NOMO-1 treated with DMSO at 0.1 percent for 48 hours (cell line): ENCODE data around the gene RGS9.
A peak's percentile ranks its signal among the peaks of the same experiment; 100 is the strongest.
"Not testable (repeated sequence)": the region's sequence is repeated elsewhere in the genome, so short reads cannot be mapped to it uniquely, and the experiment has no call there.

Source experiments
- DNase-seq: peaks from one replicate; lab custom pipeline; 2025; ENCODE audit not compliant: unreplicated experiment; lab: John Stamatoyannopoulos, UW

RGS9 gene

DNA sequence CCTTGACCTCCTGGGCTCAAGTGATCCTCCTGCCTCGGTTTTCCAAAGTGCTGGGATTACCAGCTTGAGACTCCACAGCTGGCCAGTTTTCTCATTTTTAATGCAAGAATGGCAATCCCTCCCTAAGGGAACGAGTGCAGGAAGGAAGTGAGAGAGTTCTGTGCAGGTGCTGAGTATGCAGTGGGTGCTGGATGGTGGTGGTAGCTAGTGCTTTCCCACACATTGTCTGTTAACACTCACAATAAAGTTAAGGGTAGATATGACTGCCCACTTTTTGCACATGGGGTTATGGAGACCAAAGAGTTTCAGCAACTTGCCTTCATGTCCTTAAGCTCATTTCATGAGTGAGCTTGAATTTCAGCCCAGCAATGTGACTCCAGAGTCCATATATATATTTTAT lies 18.5 kb downstream of the RGS9 start:
- DNase-seq, result no peak

DNA sequence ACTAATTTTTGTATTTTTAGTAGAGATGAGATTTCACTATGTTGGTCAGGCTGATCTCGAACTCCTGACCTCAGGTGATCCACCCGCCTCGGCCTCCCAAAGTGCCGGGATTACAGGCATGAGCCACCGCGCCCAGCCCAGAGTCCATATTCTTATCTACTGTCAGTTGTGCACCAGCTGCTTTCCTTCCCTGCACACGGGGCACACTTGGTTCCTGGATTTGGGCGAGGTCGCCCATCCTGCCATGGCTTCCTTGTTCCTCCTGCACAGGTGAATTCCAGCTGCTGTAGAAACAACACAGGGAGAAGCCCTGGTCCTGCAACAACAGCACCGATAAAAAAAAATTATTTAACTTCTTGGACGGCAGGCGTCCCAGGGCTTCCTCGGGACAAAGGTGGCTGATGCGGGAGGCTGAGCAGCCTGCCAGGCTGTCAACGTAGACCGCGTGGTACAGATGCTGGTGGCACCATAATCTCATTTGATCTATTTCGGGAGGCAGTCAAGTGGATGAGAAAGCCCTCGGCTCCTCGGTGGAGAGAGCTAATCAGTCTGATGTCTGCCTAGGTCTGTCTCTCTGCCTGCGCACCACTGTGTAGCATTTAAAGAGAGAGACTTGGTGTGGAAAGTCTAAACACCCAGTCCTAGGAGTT lies 19.1 kb downstream of the RGS9 start:
- DNase-seq, result no peak

DNA sequence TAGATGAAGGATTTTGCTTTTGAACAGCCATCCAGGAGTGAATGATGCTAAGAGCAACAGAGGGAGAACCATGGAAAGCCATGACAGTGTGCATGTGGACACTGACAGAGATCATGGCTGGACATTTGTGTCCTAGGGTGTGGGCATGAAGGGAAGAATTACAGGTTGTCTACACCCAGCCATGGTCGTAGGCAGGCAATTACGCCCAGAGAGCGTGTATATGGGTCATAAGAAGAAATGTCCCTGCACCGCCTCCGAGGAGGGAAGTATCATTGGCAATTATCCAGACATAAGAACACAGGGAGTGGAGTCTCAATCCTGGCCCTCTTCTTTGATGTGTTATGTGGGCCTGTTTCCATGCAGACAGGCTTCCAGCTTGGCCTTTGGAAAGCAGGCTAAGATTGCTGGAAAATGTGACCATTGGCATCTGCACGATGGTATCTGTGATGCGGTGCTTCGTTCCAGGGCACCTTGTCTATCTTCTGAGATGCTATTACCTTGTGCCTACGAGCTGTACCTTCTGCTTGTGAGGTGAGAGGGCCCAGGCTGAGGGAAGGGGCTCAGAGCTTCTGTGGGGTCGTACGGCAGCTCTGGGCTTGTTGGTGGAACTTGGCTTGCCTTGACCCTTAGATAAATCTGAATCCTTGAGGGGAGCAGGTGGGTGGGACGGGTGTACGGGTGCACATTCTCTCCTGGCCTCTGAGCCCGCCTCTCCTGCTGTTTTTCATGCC lies 19.8 kb downstream of the RGS9 start:
- DNase-seq, result no peak

DNA sequence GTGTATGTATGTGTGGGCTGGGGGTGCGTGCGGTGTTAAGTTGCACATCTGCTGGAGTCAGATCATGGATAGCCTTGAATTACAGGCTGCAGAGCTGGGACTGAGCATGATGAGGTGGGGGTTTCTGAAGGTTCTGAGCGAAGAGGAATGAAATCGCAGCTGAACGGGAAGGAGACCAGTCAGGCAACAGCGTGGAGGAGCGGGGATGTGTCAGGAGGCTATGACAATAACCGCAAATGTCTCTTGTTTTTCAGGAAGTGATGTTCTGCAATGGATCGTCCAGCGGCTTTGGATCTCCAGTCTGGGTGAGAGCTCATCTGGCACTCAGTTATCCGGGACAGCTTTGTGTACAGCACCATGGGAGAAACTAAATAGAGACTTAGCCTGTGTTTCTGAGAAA lies 20.9 kb downstream of the RGS9 start:
- no peak for DNase-seq

DNA sequence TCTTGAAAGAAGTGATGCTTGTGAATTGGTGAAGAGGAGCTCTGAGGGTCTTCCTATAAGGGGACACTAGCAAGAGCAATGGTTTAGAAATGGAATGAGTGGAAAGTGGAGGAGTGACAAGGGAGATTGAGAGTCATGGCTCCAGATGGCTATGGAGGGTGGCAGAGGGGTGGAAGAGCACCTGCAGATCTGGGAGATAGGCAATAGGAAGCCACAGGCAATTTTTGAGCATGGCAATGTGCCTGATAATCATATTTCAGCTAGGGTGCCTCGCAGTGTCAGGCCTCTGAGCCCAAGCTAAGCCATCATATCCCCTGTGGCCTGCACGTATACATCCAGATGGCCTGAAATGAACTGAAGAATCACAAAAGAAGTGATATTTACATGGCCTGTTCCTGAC lies 21.5 kb downstream of the RGS9 start:
- no peak for DNase-seq

DNA sequence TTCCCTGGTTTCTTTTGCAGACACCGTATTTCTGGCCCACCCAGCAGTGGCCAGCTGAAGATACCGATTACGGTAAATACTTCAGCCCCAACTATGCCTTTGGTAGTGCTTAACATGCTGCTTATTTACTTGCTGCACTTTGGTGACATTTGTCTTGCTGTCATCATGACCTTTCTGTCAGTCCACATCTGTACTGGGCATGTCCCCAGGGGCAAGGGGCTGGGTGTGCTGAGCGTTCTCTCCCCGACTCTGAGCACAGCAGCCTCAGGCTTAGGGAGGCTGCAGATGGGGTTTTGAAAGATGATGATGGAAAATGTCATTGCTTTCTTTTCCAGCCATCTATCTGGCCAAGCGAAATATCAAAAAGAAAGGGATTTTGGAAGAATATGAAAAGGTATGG lies 23.3 kb downstream of the RGS9 start:
- DNase-seq, result no peak

DNA sequence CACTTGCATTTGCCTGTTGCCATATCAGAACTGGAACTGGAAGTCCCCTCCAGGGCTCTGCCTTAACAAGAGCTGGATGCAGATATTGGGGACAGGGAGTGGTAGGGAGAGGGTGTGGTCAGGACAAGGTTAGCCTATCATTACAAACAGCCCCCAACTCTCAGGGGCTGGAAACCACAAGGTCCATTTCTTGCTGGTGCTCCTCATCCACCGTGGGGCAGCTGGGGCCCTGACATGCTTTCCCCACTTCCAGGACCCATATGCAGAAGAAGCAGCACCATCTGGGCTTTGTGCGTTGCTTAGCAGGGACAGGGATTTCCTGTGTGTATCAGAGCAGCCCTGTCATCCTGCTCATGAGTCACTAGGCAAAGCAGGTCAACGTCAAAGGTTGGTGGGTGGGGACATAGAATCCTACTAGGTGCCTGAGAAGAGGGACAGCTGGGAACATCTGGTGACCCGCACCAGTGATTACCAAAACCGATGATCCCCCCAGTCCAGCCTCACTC lies 26.9 kb downstream of the RGS9 start:
- DNase-seq, result no peak

DNA sequence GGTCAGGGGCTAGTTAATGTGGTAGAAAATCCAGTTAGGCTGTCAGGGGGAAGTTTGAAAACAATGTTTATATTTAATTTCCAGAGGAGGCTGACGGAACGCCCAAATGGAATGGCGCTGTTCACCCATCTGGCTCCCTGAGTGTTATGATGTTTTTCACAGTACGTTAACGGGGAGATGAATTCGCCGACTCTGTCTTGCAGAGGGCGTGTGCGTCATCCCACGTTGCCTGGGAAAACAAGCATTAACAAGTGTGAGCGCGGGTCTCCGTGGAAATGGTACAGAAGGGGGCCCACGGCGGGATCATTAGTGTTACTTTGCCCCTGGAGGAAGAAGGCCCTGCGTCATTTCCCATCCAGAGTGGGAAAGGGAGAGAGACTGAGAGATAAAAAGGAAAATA lies 29.6 kb downstream of the RGS9 start:
- no peak for DNase-seq

DNA sequence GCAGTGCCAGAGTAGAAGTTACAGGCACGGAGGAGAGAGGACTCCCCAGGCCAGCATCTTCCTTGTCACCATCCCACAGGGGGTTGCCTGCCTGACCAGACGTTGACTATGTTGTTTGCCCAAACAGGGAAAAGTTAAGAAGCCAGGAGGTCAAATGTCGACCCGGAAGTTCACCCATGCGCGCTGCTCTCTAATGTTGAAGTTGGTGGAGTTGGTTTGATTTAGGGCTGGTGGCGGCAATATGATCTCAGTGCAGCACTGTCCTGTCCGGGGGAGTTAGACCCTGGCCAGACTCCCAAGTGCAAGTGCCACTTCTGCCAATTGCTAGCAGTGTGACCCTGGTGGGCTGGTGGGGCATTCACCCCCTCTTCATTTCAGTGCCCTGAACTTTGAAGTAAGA lies 30.4 kb downstream of the RGS9 start:
- no peak for DNase-seq

DNA sequence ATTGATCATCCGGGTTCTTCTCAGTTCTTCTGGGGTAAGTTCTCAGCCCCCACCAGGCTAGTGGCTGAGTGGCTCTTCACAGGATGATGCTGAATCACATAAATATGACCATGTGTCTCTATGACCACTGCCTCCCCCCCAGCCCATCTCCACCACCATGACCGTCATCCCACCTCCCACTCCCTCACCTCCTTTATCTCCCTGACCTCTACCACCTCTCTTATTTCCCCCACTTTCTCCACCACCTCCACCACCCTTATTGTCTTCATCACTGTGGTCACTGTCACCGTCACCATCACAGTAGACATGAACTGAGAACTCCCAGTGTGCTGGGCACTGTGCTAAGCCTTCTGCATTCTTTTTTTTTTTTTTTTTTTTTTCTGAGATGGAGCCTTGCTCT lies 32.5 kb downstream of the RGS9 start:
- no peak for DNase-seq

DNA sequence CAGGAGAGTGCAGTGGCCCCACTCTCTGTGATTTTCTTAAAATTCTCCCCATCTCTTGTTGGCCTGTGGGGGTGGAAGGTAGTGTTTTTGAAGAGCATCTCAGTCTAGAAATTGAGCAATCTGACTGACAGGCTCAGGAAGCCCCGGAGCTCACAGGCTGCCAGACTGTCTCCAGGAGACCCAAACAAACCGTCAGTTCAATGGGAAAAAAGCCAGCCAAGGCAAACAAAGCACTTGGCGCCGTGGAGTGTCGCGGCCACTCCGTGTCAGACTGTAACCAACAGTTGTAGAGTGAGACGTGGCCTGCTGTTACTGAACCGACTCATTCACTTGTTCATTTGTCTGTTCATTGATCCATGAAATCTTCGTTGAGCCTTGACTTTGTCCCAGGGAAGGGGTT lies 33.7 kb downstream of the RGS9 start:
- DNase-seq, result no peak

DNA sequence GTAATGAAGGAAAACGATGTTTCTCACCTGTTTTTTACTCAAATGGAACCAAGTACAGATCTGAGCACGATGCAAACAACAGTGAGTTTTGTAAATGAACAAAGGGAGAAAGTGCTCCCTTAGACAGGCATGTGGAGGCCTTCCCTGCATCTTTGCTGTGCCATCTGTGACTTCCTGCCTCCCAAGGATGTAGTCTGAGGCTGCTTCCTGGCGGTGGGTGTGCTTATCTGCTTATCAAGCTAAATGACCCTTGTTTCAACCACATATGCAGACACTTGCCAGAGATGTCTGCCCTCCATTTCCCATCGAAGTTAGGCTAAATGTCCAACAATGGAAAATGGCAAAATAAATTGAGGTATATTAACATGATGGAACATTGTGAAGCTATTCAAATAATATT lies 34.6 kb downstream of the RGS9 start:
- no peak for DNase-seq

DNA sequence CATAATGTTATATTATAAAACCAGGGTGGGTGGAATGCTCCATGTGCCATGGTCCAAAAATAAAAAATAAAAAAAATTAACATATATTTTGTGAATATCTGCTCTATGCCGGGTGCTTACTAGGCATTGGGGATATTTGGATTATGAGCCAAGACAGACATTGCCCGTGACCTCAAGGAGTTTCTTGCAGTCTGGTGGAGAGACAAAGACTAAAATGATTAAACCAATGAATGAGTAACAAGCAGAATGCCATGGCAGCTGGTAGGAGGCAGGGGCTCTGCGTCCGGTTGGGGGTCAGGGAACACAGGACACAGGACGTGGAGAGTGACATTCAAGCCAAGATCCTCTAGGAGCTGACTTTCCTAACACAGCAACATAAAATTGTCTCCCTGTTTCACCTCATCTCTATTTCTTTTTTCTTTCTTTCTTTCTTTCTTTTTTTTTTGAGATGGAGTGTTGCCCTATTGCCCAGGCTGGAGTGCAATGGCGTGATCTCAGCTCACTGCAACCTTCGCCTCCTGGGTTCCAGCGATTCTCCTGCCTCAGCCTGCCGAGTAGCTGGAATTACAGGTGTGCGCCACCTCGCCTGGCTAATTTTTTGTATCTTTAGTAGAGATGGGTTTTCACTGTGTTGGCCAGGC lies 35.4 kb downstream of the RGS9 start:
- DNase-seq, result no peak

DNA sequence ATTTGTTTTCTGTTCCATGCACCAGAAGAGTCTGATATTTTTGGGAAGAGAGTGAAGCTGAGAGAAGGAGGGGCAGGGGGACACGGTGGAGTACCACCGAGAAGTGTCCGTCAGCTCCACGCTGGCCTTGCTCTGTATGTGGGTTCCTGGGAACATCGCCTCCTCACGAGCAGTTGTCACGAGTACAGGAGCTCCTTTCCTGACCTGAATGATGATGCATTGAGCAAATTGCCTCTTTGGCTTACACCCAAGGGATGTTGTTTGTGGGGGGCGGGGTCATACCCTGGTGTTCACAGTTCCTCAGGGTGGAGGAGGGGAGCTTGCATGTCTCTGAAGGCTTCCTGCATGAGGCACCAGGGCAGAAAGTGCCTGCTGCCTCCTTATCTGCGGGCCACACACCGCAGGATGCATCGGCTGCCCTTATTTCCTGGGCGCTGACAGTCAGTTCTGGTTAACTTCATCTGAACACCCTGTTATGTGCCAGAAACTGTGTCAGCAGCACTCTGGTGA lies 36.2 kb downstream of the RGS9 start:
- peak; percentile 1 for DNase-seq

DNA sequence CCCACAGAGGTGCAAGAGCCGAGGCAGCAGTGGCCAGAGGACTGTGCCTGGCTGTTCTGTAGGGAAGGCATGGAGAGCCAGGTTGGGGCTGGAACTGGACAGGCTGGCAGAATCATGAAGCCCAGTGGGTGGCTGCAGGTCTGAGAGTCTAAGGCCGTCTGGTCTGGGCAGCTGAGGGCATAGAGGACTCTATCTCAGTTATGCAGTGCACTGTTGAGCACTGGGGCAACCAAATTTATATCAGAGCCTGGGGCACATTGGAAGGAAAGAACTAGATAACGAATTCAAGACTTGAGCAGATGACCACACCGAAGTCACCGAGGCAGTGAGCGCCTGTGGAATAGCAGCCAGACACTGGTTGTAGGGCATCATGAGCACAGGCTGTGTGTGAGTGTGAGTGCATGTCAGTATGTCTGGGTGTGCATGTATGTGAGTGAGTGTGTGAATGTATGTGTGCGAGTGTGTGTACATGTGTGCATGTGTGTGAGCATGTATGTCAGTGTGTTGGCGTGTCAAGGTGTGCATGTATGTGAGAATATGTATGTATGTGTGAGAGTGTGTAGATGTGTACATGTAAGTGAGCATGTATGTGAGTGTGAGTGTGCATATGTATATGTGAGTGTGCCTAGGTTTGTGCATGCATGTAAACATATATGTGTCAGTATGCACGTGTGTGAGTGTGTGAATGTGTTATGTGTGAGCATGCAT lies 37.0 kb downstream of the RGS9 start:
- no peak for DNase-seq

DNA sequence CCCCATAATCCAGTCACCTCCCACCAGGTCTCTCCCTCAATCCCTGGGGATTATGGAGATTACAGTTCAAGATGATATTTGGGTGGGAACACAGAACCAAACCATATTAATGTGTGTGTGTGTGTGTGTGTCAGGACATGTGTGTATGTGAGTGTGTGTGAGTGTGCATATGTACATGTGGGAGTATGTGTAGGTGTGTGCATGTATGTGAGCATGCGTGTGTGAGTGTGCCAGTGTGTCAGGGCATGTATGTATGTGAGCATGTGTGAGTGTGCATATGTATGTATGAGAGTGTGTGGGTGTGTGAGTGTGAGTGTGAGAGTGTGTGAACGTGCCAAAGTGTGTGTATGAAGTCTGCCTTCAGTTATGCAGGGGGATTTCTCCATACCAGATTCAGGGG lies 37.8 kb downstream of the RGS9 start:
- no peak for DNase-seq

DNA sequence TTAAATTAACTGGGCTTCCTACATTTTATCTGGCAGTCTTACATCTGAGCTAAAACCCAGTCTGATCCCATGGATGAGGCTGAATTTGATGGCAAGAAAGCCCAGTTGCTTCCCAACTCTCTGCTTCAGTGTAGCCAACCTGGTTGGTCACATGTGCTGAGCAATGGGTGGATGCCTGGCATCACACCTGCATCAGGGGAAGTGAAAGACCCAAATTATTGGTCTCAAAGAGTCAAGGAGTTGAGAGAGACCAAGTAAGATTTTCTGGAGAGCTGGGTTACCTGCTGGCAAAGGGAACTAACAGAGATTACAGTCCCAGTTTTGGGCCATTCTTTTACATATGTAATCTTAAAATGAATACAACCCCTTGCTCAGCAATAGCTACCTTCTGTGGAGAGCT lies 38.8 kb downstream of the RGS9 start:
- DNase-seq, result no peak

DNA sequence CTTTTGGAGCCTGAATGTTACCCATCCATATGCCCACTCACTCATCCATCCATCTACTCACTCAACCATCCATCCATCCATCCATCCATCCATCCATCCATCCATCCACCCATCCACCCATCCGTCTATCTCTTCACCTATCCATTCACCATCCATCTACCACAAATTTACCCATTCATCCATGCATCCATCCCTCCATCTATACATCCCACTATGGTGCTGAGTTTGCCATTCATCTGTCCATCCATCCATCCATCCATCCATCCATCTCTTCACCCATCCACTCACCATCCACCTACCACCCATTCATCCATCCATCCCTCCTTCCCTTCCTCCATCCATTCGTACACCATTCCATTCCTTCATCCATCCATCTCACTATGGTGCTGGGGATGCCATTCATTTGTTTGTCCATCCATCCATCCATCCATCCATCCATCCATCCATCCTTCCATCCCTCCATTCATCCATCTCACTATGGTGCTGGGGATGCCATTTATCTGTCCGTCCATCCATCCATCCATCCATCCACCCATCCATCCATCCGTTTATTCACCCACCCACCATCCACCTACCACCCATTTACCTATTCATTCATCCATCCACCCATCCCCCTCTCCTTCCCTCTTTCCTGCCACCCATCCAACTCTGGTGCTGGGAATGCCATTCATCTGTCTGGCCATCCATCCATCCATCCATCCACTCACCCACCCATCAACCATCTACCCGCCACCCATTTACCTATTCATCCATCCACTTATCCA lies 39.7 kb downstream of the RGS9 start:
- DNase-seq, result no peak

DNA sequence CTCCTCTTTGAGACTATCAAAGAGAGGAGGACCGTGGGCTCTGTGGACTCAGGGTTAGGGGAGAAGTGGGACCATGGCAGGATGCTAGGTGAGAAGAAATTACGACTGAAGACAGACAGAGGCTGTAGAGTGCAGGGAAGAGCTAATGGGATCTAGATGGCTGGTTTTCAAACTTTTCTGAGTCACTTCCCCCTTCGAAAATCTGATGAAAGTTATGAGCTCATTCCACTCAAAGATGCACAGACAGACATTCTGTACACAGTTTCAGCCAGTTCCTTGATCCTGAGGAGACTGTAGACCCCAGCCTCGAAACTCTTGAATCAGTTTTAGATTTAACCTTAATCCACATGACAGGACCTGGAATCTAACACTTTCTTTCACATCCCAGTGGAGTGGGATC lies 40.7 kb downstream of the RGS9 start:
- peak; percentile 3 for DNase-seq

DNA sequence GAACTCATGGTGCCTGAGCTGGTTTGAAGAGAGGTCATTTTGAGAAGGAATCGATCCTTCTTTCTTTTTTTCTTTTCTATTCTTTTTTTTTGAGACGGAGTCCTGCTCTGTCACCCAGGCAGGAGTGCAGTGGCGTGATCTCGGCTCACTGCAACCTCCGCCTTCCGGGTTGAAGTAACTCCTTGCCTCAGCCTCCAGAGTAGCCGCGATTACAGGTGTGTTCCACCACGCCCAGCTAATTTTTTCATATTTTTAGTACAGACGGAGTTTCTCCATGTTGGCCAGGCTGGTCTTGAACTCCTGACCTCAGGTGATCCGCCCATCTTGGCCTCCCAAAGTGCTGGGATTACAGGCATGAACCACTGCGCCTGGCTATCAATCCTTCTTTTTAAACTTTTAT lies 43.1 kb downstream of the RGS9 start:
- DNase-seq, result not testable (repeated sequence)

DNA sequence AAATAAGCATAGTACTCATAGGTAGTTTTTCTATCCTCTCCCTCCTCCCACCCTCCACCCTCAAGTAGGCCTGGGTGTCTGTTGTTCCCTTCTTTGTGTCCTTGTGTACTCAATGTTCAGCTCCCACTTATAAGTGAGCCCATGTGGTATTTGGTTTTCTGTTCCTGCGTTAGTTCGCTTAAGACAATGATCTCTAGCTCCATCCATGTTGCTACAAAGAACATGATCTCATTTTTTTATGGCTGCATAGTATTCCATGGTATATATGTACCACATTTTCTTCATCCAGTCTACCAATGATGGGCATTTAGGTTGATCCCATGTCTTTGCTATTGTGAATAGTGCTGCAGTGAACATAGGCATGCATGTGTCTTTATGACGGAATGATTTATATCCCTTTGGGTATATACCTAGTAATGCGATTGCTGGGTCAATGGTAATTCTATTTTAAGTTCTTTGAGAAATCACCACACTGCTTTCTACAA lies 43.6 kb downstream of the RGS9 start:
- not testable (repeated sequence) for DNase-seq
